HG03432 (cell line): ENCODE measurements around the gene NPC1.
"Not testable (repeated sequence)": the region's sequence is repeated elsewhere in the genome, so short reads cannot be mapped to it uniquely, and the experiment has no call there.

Experiments used
- ATAC-seq: cut with Tn5 transposase; IDR thresholded peaks from one replicate; pipeline ENCODE4 v1.9.1; 2021; ENCODE audit warnings: mild to moderate bottlenecking, moderate library complexity; ENCODE audit not compliant: unreplicated experiment

Gene NPC1

GRCh38 chr18:23494992-23495391 lies 91.3 kb downstream of the NPC1 start:
- ATAC-seq = no peak

DNA sequence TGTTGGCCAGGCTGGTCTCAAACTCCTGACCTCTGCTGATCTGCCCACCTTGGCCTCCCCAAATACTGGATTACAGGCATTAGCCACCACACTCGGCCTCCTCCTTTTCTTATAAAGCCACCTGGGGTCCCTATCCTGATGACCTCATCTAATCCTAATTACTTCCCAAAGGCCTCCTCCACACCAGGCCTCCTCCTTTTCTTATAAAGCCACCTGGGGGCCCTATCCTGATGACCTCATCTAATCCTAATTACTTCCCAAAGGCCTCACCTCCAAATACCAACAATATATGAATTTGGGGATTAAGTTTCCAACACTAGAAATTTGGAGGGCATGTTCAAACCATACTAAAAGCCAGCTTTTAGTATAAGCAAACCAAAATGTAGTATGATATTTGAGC lies 92.7 kb downstream of the NPC1 start:
- no peak for ATAC-seq

GRCh38 chr18:23489586-23489985 lies 96.7 kb downstream of the NPC1 start:
- ATAC-seq = not testable (repeated sequence)

DNA sequence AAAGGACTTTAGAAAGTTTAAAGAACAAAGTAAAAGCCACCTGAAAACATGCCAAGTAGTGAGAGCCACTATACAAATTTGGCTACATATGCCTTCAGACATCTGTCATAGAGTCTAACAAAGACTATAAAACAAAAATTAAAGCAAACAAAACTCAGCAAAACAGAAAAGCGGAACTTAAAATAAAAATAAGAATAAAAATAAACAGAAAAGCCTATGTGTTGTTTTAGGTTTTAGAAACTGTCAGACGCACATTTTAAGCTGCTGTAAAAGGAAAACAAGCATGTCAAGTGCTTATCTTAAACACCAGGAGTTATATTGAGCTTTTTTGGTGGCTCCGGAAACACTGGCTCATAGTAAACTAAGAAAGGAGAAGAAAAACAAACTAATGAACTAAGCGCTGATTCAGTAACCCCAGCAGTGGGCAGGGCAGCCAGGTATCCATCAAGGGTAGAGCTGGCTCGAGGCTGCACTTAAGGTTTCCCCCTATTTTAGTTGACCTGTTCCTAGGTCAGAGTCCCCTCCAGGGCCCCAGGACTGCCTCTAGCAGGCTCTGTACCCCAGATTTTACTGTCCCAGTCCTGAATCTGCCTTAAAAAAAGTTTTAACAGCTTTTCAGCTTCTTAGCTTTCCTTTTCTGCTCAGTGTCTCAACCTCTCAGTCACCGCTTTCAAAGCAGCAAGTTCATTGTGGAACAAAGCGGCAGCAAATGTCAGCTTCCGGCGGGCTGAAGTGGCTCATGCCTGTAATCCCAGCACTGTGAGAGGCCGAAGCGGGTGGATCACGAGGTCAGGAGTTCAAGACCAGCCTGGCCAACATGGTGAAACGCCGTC lies 98.4 kb downstream of the NPC1 start:
- ATAC-seq = peak; percentile 86

DNA sequence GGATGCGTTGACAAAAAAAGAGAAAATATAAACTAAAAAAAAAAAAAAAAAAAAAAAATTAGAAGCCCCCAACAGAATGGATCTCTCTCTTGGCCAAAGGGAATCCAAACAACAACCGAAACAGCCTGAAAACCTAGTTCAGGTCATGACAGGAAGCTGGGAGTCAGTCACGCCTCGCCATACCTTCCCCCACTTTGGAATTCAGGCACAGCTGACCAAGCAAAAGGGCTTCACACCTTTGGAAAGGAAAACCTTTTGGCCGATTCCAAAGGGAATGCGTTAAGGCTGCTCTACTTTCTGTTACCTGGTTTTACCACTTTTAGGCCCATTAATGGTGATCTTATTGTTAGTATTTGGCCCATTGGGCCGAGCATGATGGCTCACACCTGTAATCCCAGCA lies 100.9 kb downstream of the NPC1 start:
- no peak for ATAC-seq

- no peak for ATAC-seq
Observed at GRCh38 chr18:23484561-23485182, 101.6 kb downstream of the NPC1 start.
